HepG2 (cell line): ENCODE measurements around the gene PSMA7. TPM values are rescaled to one million over a fixed set of nuclear protein-coding genes. Genes with fewer than 3 reads are reported as not detected.

Experiments used
- HMGXB3 ChIP-seq: sonication (generic); formaldehyde crosslinking; IDR thresholded peaks from 2 replicates; pipeline ENCODE4 v1.4.0; 2020; ENCODE audit warnings: missing genetic modification reagents, borderline replicate concordance
- KDM5A ChIP-seq: fragments of 200-600 bp; sonication (generic); IDR thresholded peaks from 2 replicates; pipeline ENCODE4 v1.7.0; 2018; ENCODE audit warnings: antibody characterized with exemption, mild to moderate bottlenecking, low read length, borderline replicate concordance
- MAFG ChIP-seq: sonication (generic); formaldehyde crosslinking; IDR thresholded peaks from 2 replicates; pipeline ENCODE4 v1.5.1; 2020; ENCODE audit warnings: mild to moderate bottlenecking, missing genetic modification reagents
- PCBP1 ChIP-seq: fragments of 200-400 bp; formaldehyde crosslinking; IDR thresholded peaks from 2 replicates; pipeline ENCODE4 v1.6.1; 2017; ENCODE audit warnings: mild to moderate bottlenecking, low read depth, low read length, borderline replicate concordance
- RXRA ChIP-seq: sonication (generic); formaldehyde crosslinking; IDR thresholded peaks from 2 replicates; pipeline ENCODE4 v1.5.1; 2020; ENCODE audit warnings: missing genetic modification reagents
- SIX4 ChIP-seq: sonication (generic); formaldehyde crosslinking; IDR thresholded peaks from 2 replicates; pipeline ENCODE4 v1.4.0; 2020; ENCODE audit warnings: missing genetic modification reagents
- SNAI1 ChIP-seq: sonication (generic); formaldehyde crosslinking; IDR thresholded peaks from 2 replicates; pipeline ENCODE4 v1.5.0; 2020; ENCODE audit warnings: mild to moderate bottlenecking, missing genetic modification reagents, borderline replicate concordance
- SRSF1 ChIP-seq: fragments of 200-400 bp; formaldehyde crosslinking; optimal IDR thresholded peaks from 2 replicates; pipeline ENCODE3; 2017; ENCODE audit warnings: mild to moderate bottlenecking, low read depth, low read length, moderate library complexity
- SUZ12 ChIP-seq: fragments of 150-350 bp; IDR thresholded peaks from 2 replicates; pipeline ENCODE4 v1.6.1; 2014; ENCODE audit warnings: low read depth, low read length
- TP53 ChIP-seq: sonication (generic); formaldehyde crosslinking; conservative IDR thresholded peaks from 2 replicates; pipeline ENCODE4 v1.4.0; 2020; ENCODE audit warnings: missing genetic modification reagents
- ZKSCAN1 ChIP-seq: fragments of 150-350 bp; IDR thresholded peaks from 2 replicates; pipeline ENCODE4 v1.6.1; 2014; ENCODE audit warnings: low read length
- ZMYM3 ChIP-seq: sonication (generic); formaldehyde crosslinking; IDR thresholded peaks from 2 replicates; pipeline ENCODE4 v1.5.1; 2020; ENCODE audit warnings: mild to moderate bottlenecking, missing genetic modification reagents
- ZNF235 ChIP-seq: sonication (generic); formaldehyde crosslinking; IDR thresholded peaks from 2 replicates; pipeline ENCODE4 v1.8.1; 2023; ENCODE audit warnings: mild to moderate bottlenecking, missing genetic modification reagents, borderline replicate concordance
- ZNF253 ChIP-seq: sonication (generic); formaldehyde crosslinking; IDR thresholded peaks from 2 replicates; pipeline ENCODE4 v1.8.0; 2022; ENCODE audit warnings: mild to moderate bottlenecking, missing genetic modification reagents, borderline replicate concordance
- ZNF3 ChIP-seq: IDR thresholded peaks from 2 replicates; pipeline ENCODE4 v1.7.0; 2017; ENCODE audit warnings: inconsistent platforms
- ZNF468 ChIP-seq: sonication (generic); formaldehyde crosslinking; IDR thresholded peaks from 2 replicates; pipeline ENCODE4 v1.8.0; 2022; ENCODE audit warnings: mild to moderate bottlenecking, moderate library complexity, missing genetic modification reagents
- ZNF558 ChIP-seq: sonication (generic); formaldehyde crosslinking; IDR thresholded peaks from 2 replicates; pipeline ENCODE4 v1.9.0; 2022; ENCODE audit warnings: mild to moderate bottlenecking, missing genetic modification reagents, borderline replicate concordance
- ZNF577 ChIP-seq: sonication (generic); formaldehyde crosslinking; IDR thresholded peaks from 2 replicates; pipeline ENCODE4 v1.4.0; 2020; ENCODE audit warnings: mild to moderate bottlenecking, low read depth, missing genetic modification reagents, borderline replicate concordance
- ZNF724P ChIP-seq: sonication (generic); formaldehyde crosslinking; IDR thresholded peaks from 2 replicates; pipeline ENCODE4 v1.8.0; 2022; ENCODE audit warnings: missing genetic modification reagents, borderline replicate concordance
- ZNF746 ChIP-seq: sonication (generic); formaldehyde crosslinking; IDR thresholded peaks from 2 replicates; pipeline ENCODE4 v1.8.0; 2022; ENCODE audit warnings: mild to moderate bottlenecking, missing genetic modification reagents
- polyA plus RNA-seq, 8 experiments: library from polyadenylated mRNA; depleted of rRNA in 3 of 8; stranded (reverse) in 7 of 8; unstranded in 1 of 8; fragments of >200 nt; fragmentation: Illumina TruSeq in 4 of 8; extraction: Trizol in 4 of 8; gene quantifications; 2 replicates each; pipeline versions ENCODE4 v1.2.1 to v1.2.3, GENCODE V29; 2011 to 2016; ENCODE audit warnings: low read depth in 4 of 8, missing spikeins in 1 of 8, mixed read lengths in 1 of 8; ENCODE audit not compliant: insufficient read depth in 1 of 8
- total RNA-seq, 5 experiments: library from RNA; depleted of rRNA; stranded (reverse); fragments of >200 nt; fragmentation: Illumina TruSeq; extraction: Trizol; gene quantifications; 2 replicates each; pipeline ENCODE4 v1.2.3, GENCODE V29; 2016; ENCODE audit warnings: low read depth in 1 of 5
- TF ChIP-seq, protein P1 (sequence below): sonication (generic); formaldehyde crosslinking; IDR thresholded peaks from 2 replicates; pipeline ENCODE4 v1.8.1; 2023; ENCODE audit warnings: missing genetic modification reagents, inconsistent platforms, borderline replicate concordance
- TF ChIP-seq, protein P2 (sequence below): sonication (generic); formaldehyde crosslinking; IDR thresholded peaks from 2 replicates; pipeline ENCODE4 v1.4.0; 2020; ENCODE audit warnings: mild to moderate bottlenecking, low read depth, missing genetic modification reagents

PSMA7 gene
- total and polyA plus RNA-seq, 2 of the 13 experiments (the other 11 are each of a cell fraction or from before 2014, with no cell fraction given) = 531 to 631 TPM

GRCh38 chr20:62118113-62119043 lies 24.8 kb downstream of the PSMA7 start (continued):
- no peak for TF ChIP-seq HMGXB3 (CRISPR knock-in tag)
- no peak for TF ChIP-seq TP53 (CRISPR knock-in tag)
- no peak for TF ChIP-seq ZNF577 (CRISPR knock-in tag)
- peak; percentile 46; the same call in 1 of the 2 replicates for TF ChIP-seq PCBP1
- TF ChIP-seq SUZ12 = no peak
- no peak for TF ChIP-seq SNAI1
- TF ChIP-seq ZNF558 (CRISPR knock-in tag) = no peak
- TF ChIP-seq ZNF3 (CRISPR knock-in tag) = no peak
- TF ChIP-seq, protein P1, sequence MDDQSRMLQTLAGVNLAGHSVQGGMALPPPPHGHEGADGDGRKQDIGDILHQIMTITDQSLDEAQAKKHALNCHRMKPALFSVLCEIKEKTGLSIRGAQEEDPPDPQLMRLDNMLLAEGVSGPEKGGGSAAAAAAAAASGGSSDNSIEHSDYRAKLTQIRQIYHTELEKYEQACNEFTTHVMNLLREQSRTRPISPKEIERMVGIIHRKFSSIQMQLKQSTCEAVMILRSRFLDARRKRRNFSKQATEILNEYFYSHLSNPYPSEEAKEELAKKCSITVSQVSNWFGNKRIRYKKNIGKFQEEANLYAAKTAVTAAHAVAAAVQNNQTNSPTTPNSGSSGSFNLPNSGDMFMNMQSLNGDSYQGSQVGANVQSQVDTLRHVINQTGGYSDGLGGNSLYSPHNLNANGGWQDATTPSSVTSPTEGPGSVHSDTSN (CRISPR knock-in tag) = no peak
- TF ChIP-seq ZNF235 = no peak
- TF ChIP-seq ZNF746 (CRISPR knock-in tag) = no peak
- no peak for TF ChIP-seq RXRA (CRISPR knock-in tag)
- TF ChIP-seq SIX4 (CRISPR knock-in tag) = no peak
- TF ChIP-seq ZNF468 (CRISPR knock-in tag) = no peak
- TF ChIP-seq KDM5A = no peak
- TF ChIP-seq ZKSCAN1 = no peak
- no peak for TF ChIP-seq ZMYM3
- TF ChIP-seq ZNF253 (CRISPR knock-in tag) = no peak
- TF ChIP-seq MAFG (CRISPR knock-in tag) = no peak
- TF ChIP-seq, protein P2, sequence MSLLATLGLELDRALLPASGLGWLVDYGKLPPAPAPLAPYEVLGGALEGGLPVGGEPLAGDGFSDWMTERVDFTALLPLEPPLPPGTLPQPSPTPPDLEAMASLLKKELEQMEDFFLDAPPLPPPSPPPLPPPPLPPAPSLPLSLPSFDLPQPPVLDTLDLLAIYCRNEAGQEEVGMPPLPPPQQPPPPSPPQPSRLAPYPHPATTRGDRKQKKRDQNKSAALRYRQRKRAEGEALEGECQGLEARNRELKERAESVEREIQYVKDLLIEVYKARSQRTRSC (CRISPR knock-in tag) = no peak
- no peak for TF ChIP-seq ZNF724P (CRISPR knock-in tag)
- TF ChIP-seq SRSF1 = no peak
